HG03039 (cell line): ENCODE measurements around the gene KCNT1.
"Not testable (repeated sequence)": the region's sequence is repeated elsewhere in the genome, so short reads cannot be mapped to it uniquely, and the experiment has no call there.

Experiments used
- ATAC-seq: cut with Tn5 transposase; IDR thresholded peaks from one replicate; pipeline ENCODE4 v1.9.1; 2021; ENCODE audit warnings: mild to moderate bottlenecking, moderate library complexity; ENCODE audit not compliant: unreplicated experiment

The KCNT1 gene

GRCh38 chr9:135701959-135702721 lies at the start of gene KCNT1:
TSS of gene KCNT1 (plus strand) at chr9:135702185. CDS start at chr9:135702259, 74 bp downstream.
- ATAC-seq: no peak

- ATAC-seq: no peak
Observed at GRCh38 chr9:135655317-135655716, 46.7 kb upstream of the KCNT1 start.

- ATAC-seq: no peak
Observed at GRCh38 chr9:135657416-135657815, 44.6 kb upstream of the KCNT1 start.

GRCh38 chr9:135659252-135659651 lies 42.7 kb upstream of the KCNT1 start:
- ATAC-seq: no peak

GRCh38 chr9:135660407-135660806 lies 41.6 kb upstream of the KCNT1 start:
- no peak for ATAC-seq

- no peak for ATAC-seq
Observed at GRCh38 chr9:135661816-135662560, 40.0 kb upstream of the KCNT1 start.

GRCh38 chr9:135662758-135663450 lies 39.1 kb upstream of the KCNT1 start, which contains the start of gene LCN9:
TSS of gene LCN9 (plus strand) at chr9:135663309. CDS start at chr9:135663322, 13 bp downstream.
- ATAC-seq: no peak

- ATAC-seq: no peak
Observed at GRCh38 chr9:135663451-135663770, 38.6 kb upstream of the KCNT1 start.

GRCh38 chr9:135663857-135664256 lies 38.1 kb upstream of the KCNT1 start:
- ATAC-seq: no peak

- no peak for ATAC-seq
Observed at GRCh38 chr9:135664266-135664665, 37.7 kb upstream of the KCNT1 start.

- no peak for ATAC-seq
Observed at GRCh38 chr9:135664801-135665794, 36.9 kb upstream of the KCNT1 start.

- ATAC-seq: no peak
Observed at GRCh38 chr9:135665795-135666189, 36.2 kb upstream of the KCNT1 start.

- no peak for ATAC-seq
Observed at GRCh38 chr9:135666534-135667462, 35.2 kb upstream of the KCNT1 start.

- no peak for ATAC-seq
Observed at GRCh38 chr9:135667463-135668001, 34.5 kb upstream of the KCNT1 start.

- ATAC-seq: not testable (repeated sequence)
Observed at GRCh38 chr9:135669018-135669417, 33.0 kb upstream of the KCNT1 start.

- ATAC-seq: no peak
Observed at GRCh38 chr9:135669616-135670285, 32.2 kb upstream of the KCNT1 start.

GRCh38 chr9:135670721-135671590 lies 31.0 kb upstream of the KCNT1 start:
- no peak for ATAC-seq
